Activated CD4-positive, alpha-beta T cell treated with anti-CD3 and anti-CD28 coated beads, Interleukin-2, amount 10 ng/mL, durations not matched to agents 7 days and 5 days (primary cell): ENCODE results near the gene TDRD3. TPM values are rescaled to one million over a fixed set of nuclear protein-coding genes. Genes with fewer than 3 reads are reported as not detected.

Experiments used
- CTCF ChIA-PET: fragments of 350-600 bp; sonication (Branson Sonifier 250); formaldehyde crosslinking; loops from one replicate; lab custom pipeline; 2021; ENCODE audit warnings: antibody characterized with exemption; lab: Charles Lee
- POLR2A ChIA-PET: fragments of 350-600 bp; sonication (Branson Sonifier 250); formaldehyde crosslinking; loops from one replicate; lab custom pipeline; 2021; ENCODE audit warnings: antibody characterized with exemption; lab: Charles Lee
- DNase-seq: peaks from one replicate; pipeline ENCODE4 v3.0.0-alpha.2; 2020
- H3K27ac Mint-ChIP-seq: one replicate; pipeline ENCODE4 v1.8.0; 2021; ENCODE audit warnings: mild to moderate bottlenecking, moderate library complexity, mixed read lengths
- H3K27me3 Mint-ChIP-seq: one replicate; pipeline ENCODE4 v1.8.0; 2021; ENCODE audit warnings: mixed read lengths
- H3K36me3 Mint-ChIP-seq: one replicate; pipeline ENCODE4 v1.8.0; 2021; ENCODE audit warnings: low read depth, mixed read lengths
- H3K4me1 Mint-ChIP-seq: one replicate; pipeline ENCODE4 v1.8.0; 2021; ENCODE audit warnings: mixed read lengths
- H3K4me3 Mint-ChIP-seq: one replicate; pipeline ENCODE4 v1.8.0; 2021; ENCODE audit warnings: mild to moderate bottlenecking, moderate library complexity, mixed read lengths
- H3K9me3 Mint-ChIP-seq: one replicate; pipeline ENCODE4 v1.8.0; 2021; ENCODE audit warnings: mixed read lengths
- total RNA-seq, 2 experiments: library from RNA; stranded (reverse); gene quantifications; one replicate each; pipeline ENCODE4 v1.2.3, GENCODE V29; 2021

The TDRD3 gene
- total RNA-seq, 2 experiments from 2014 or later = 22.5 to 25.3 TPM

DNA sequence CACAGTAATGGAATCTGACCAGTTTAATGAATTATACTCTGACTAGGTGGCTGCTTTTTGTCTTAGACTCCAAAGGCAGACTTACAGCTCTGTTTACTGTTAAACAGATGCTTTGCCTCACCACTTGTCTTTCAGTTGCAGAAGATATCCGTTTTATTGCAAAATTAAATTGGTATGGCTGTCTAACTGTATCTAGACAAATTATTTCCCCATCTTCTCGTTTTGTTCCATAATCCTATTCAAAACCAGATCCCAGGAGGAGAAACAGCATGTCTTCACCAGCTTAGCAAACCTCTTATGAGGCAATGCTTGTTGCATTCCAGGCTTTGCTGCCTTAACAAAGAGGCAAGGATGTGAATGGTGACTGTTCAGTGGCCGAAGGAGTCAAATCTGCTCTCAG lies 215.6 kb downstream of the TDRD3 start:
- Mint-ChIP-seq H3K4me3 (no peak overlapping the region), H3K27ac (no peak overlapping the region), H3K4me1 (no peaks in the 10 kb centered on the region), H3K36me3 (no peaks in the 10 kb centered on the region), H3K9me3 (no peaks in the 10 kb centered on the region), H3K27me3 (no peaks in the 10 kb centered on the region)
- ChIA-PET POLR2A (no interaction called here), CTCF (no interaction called here)
- DNase-seq = no peak

DNA sequence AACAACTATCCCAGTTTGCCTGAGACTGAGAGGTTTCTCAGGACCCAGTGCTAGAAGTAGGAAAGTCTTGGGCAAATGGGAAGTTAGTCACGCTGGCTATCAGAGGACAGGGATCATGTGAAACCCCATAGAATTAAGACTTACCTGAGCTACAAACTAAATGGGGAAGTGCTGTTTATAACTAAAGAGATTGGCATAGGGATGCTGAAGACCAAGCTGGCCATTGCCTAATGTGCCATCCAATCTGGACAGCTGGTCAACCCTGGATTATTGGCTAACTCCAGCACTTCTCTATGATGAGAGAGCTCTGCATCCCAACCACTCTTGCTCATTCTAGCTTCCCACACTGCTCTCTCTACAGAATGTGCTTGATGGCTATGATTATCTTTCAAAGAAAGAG lies 216.1 kb downstream of the TDRD3 start:
- Mint-ChIP-seq H3K9me3 (no peaks in the 10 kb centered on the region), H3K36me3 (no peaks in the 10 kb centered on the region), H3K4me1 (no peaks in the 10 kb centered on the region), H3K4me3 (no peak overlapping the region), H3K27me3 (no peaks in the 10 kb centered on the region), H3K27ac (no peak overlapping the region)
- DNase-seq = no peak
- POLR2A ChIA-PET = no interaction called here
- CTCF ChIA-PET = no interaction called here

DNA sequence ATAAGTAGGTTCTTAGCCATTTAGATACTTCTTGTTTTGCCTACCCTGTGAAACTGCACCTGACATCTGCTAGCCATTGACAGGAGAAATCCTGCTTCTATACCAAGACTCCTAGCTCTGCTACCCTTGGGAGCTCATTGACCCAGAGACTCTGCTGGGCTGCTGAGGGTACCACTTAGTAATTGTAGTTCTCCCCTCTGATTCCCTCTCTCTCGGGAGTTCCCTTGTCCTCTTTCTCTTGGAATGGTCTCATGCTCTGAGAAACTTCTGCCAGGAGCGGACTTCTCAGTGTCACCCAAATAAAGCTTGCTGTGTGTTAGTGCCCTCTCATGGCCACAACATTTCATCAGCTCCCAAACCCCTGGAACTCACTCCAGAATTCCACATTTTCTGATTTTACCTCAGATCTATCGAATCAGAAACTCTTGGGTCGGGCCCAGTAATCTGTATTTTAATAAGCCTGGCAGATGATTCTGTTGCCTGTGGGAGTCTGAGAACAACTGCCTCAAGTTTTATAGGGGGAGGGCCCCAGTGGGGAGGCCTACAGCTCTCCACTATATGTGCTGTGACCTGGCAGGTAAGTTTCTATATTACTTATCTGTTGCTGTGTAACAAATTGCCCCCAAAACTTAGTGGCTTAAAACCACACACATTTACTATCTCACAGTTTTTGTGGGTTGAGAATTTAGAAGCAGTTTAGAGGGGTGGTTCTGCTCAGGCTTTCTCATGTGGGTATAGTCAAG lies 221.1 kb downstream of the TDRD3 start:
- no peak overlapping the region for H3K4me3 Mint-ChIP-seq
- H3K36me3 Mint-ChIP-seq = no peaks in the 10 kb centered on the region
- no peaks in the 10 kb centered on the region for H3K27me3 Mint-ChIP-seq
- no peak for DNase-seq
- no peak overlapping the region for H3K27ac Mint-ChIP-seq
- POLR2A ChIA-PET = no interaction called here
- no peaks in the 10 kb centered on the region for H3K4me1 Mint-ChIP-seq
- H3K9me3 Mint-ChIP-seq = no peaks in the 10 kb centered on the region
- CTCF ChIA-PET = no interaction called here

GRCh38 chr13:60619461-60619860 lies 222.4 kb downstream of the TDRD3 start:
- Mint-ChIP-seq H3K36me3 (no peaks in the 10 kb centered on the region), H3K4me3 (no peak overlapping the region), H3K27me3 (no peaks in the 10 kb centered on the region), H3K4me1 (no peaks in the 10 kb centered on the region), H3K27ac (no peak overlapping the region), H3K9me3 (no peaks in the 10 kb centered on the region)
- DNase-seq = no peak
- ChIA-PET CTCF (no interaction called here), POLR2A (no interaction called here)

DNA sequence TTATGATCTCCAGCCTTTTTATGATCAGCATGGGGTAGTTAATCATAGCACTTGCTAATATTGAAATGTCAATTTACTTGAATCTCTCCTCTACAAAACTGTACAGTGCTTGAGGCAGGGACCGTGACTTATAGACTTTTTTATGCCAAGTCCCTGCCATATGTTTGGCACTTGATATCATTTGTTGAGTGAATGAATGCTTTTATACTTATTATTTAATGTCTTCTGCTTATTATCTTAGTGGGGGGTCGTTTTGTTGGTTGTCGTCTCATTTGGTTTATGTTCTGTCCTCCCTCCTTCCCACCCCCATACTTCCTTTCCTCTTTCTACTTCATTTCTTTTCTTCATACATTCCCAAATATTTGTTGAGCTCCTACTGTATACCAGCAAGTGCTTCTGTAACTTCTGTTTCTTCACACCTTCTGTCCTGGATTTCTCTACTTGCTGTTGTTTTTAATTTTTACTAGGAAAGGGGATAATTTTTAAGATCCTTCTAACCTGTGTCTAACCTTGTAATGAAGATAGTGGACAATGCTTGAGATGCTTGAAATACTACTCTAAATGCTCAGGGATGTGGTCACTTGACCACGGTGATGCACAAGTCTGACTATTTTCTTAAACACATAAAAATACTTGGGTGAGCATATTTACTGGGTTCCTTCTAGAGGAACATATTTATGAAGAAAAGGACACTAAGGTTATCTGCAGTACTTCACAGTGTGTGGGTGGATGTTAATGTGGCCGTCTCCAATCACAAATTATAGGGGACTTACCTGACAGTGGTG lies 223.8 kb downstream of the TDRD3 start:
- no peak for DNase-seq
- no peaks in the 10 kb centered on the region for H3K9me3 Mint-ChIP-seq
- H3K4me3 Mint-ChIP-seq = no peak overlapping the region
- no peaks in the 10 kb centered on the region for H3K4me1 Mint-ChIP-seq
- ChIA-PET CTCF (no interaction called here), POLR2A (no interaction called here)
- no peak overlapping the region for H3K27ac Mint-ChIP-seq
- H3K27me3 Mint-ChIP-seq = no peaks in the 10 kb centered on the region
- H3K36me3 Mint-ChIP-seq = no peaks in the 10 kb centered on the region

DNA sequence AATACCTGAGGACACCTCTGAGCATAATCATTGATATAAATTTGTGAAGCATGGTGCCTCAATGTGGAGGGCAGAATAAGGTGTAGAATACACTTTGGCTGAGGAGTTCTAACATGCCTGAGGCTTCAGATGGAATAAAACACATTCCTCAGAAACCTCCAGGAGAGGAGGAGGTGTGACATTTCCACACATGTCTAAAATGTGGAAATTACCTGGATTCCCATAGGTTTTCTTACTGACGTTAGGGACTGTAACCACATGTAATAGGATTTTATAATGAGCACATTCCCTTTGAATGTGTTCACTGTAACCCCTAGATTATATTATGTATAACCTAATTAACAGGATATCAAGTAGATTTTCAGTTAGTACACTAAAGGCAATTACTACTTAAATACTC lies 226.1 kb downstream of the TDRD3 start:
- H3K36me3 Mint-ChIP-seq = no peaks in the 10 kb centered on the region
- no peak for DNase-seq
- ChIA-PET CTCF (no interaction called here), POLR2A (no interaction called here)
- H3K4me1 Mint-ChIP-seq = no peaks in the 10 kb centered on the region
- no peaks in the 10 kb centered on the region for H3K27me3 Mint-ChIP-seq
- H3K4me3 Mint-ChIP-seq = no peak overlapping the region
- H3K27ac Mint-ChIP-seq = no peak overlapping the region
- H3K9me3 Mint-ChIP-seq = no peaks in the 10 kb centered on the region

Other genes starting within 250 kb of the TDRD3 start
- gene DIAPH3, start 233.3 kb upstream of the TDRD3 start, total RNA-seq = 10 to 100 TPM; 22.5 to 24.1 TPM